OCI-LY3 (cell line): ENCODE measurements around the gene C1QTNF12.

ENCODE experiments used
- CTCF ChIP-seq: fragments of 200-600, 300-600 bp; sonication (generic); IDR thresholded peaks from 2 replicates; pipeline ENCODE4 v1.5.1; 2014; ENCODE audit warnings: antibody characterized with exemption, low read length, low read depth
- EZH2phosphoT487 ChIP-seq: fragments of 200-600 bp; shearing (Covaris generic); IDR thresholded peaks from 2 replicates; pipeline ENCODE4 v1.6.1; 2018; ENCODE audit warnings: antibody characterized with exemption, mixed run types, low read depth

GRCh38 chr1:1203561-1204424 is 42.7 kb downstream of the C1QTNF12 start:
- TF ChIP-seq CTCF, result no peak
- no peak for TF ChIP-seq EZH2phosphoT487
